ENCODE measurements around the gene RGS7. TPM values are rescaled to one million over a fixed set of nuclear protein-coding genes. Genes with fewer than 3 reads are reported as not detected.

The RGS7 gene
- total RNA-seq, 4 donors from 2014 or later, result 1.9 TPM; not detected in 3

GRCh38 chr1:241275981-241276380, 81.0 kb downstream of the RGS7 start:
- no peaks in the 10 kb centered on the region for H3K27me3 ChIP-seq
- no peaks in the 10 kb centered on the region for H3K36me3 ChIP-seq
- TF ChIP-seq POLR2A (IDR thresholded peaks at IDR 0.05) (no peak), CTCF (IDR thresholded peaks at IDR 0.05) (no peak)
- H3K4me1 ChIP-seq, result no peaks in the 10 kb centered on the region
- peaks cover 0 to 4% (median 0%) of the 10 kb centered on the region in 4 donors for H3K9me3 ChIP-seq
- H3K27ac ChIP-seq, result no peak overlapping the region
- no peak for DNase-seq
- no peak overlapping the region for H3K4me3 ChIP-seq

- no peaks in the 10 kb centered on the region for H3K4me1 ChIP-seq
- no peak overlapping the region for H3K4me3 ChIP-seq
- DNase-seq, result no peak
- no peak overlapping the region for H3K27ac ChIP-seq
- no peaks in the 10 kb centered on the region for H3K27me3 ChIP-seq
- no peaks in the 10 kb centered on the region for H3K36me3 ChIP-seq
- H3K9me3 ChIP-seq, result peaks cover 0 to 4% (median 0%) of the 10 kb centered on the region in 4 donors
- TF ChIP-seq POLR2A (IDR thresholded peaks at IDR 0.05) (no peak), CTCF (IDR thresholded peaks at IDR 0.05) (no peak)
These were observed 81.8 kb downstream of the RGS7 start for GRCh38 chr1:241275226-241275625.

- no peak for DNase-seq
- Histone ChIP-seq H3K27ac (no peak overlapping the region), H3K9me3 (peaks cover 0 to 4% (median 0%) of the 10 kb centered on the region in 4 donors), H3K27me3 (no peaks in the 10 kb centered on the region), H3K4me3 (no peak overlapping the region), H3K36me3 (no peaks in the 10 kb centered on the region), H3K4me1 (no peaks in the 10 kb centered on the region)
- no peak for TF ChIP-seq CTCF (IDR thresholded peaks at IDR 0.05)
- no peak for TF ChIP-seq POLR2A (IDR thresholded peaks at IDR 0.05)
These were observed 82.3 kb downstream of the RGS7 start for GRCh38 chr1:241274693-241275092.

- Histone ChIP-seq H3K9me3 (peaks cover 0 to 4% (median 0%) of the 10 kb centered on the region in 4 donors), H3K27me3 (no peaks in the 10 kb centered on the region), H3K4me3 (no peak overlapping the region), H3K4me1 (no peaks in the 10 kb centered on the region), H3K27ac (no peak overlapping the region), H3K36me3 (no peaks in the 10 kb centered on the region)
- DNase-seq, result no peak
- TF ChIP-seq CTCF (IDR thresholded peaks at IDR 0.05) (no peak), POLR2A (IDR thresholded peaks at IDR 0.05) (no peak)
These were observed 84.2 kb downstream of the RGS7 start for GRCh38 chr1:241272828-241273227.

- TF ChIP-seq CTCF (IDR thresholded peaks at IDR 0.05) (no peak), POLR2A (IDR thresholded peaks at IDR 0.05) (no peak)
- no peaks in the 10 kb centered on the region for H3K4me1 ChIP-seq
- peaks cover 0 to 4% (median 0%) of the 10 kb centered on the region in 4 donors for H3K9me3 ChIP-seq
- no peak overlapping the region for H3K4me3 ChIP-seq
- no peaks in the 10 kb centered on the region for H3K36me3 ChIP-seq
- peak in 1 of 3 donors; percentile 48 for DNase-seq
- no peaks in the 10 kb centered on the region for H3K27me3 ChIP-seq
- no peak overlapping the region for H3K27ac ChIP-seq
These were observed 85.6 kb downstream of the RGS7 start for GRCh38 chr1:241271427-241271826.

GRCh38 chr1:241270016-241270415, 87.0 kb downstream of the RGS7 start:
- no peak overlapping the region for H3K27ac ChIP-seq
- H3K4me1 ChIP-seq, result no peaks in the 10 kb centered on the region
- TF ChIP-seq POLR2A (IDR thresholded peaks at IDR 0.05), result no peak
- no peaks in the 10 kb centered on the region for H3K27me3 ChIP-seq
- peaks cover 0 to 4% (median 0%) of the 10 kb centered on the region in 4 donors for H3K9me3 ChIP-seq
- no peaks in the 10 kb centered on the region for H3K36me3 ChIP-seq
- H3K4me3 ChIP-seq, result no peak overlapping the region
- no peak for DNase-seq

Data from Peyer's patch (tissue), 4 donors.